Epithelial cell of prostate (primary cell): ENCODE data around the gene BBX.

ENCODE experiments used
- DNase-seq: peaks from one replicate; pipeline ENCODE4 v3.0.0-alpha.2; 2011; ENCODE audit warnings: low read depth, low spot score
- H3K27ac ChIP-seq: fragments of 450-650 bp; 2 replicates; pipeline ENCODE4 v1.5.1; 2017; ENCODE audit warnings: mild to moderate bottlenecking

Gene BBX

DNA sequence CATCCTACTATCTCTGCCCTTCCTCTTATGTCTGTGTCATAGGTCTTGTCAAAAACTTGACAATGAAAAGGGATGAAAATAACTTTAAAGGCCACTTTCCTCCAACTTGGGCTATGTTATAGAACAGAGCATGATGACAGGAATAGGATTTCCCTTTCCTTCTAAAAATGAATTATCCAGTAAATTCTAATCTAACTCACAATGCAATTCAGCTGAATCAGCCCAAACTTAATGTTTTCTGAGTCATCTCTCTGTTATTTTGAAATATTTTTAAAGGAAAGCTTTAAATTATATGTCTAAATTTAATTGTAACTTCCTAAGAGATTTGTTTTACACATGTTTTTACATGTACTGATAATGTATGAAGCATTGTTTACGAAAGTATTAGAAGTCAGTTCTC, 258.5 kb downstream of the BBX start:
- H3K27ac ChIP-seq, result no peak overlapping the region
- no peak for DNase-seq

DNA sequence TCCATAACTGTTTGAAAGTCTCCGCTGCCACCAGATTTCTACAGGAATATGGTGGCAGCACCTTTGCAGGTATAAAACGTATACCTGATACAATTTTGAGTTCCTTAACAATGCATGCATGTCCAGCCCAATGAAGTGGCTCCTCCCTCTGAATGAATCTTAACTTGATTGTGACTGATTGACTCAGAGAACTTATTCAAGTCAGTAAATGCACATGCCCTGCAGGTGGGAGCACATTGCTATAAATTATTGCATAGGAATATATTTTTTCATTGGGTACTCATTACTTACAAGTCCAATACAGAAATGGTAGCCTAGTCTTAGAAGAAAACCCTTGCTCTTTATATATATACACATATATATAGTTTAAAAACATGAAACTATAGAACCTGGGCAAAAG, 259.3 kb downstream of the BBX start:
- no peak overlapping the region for H3K27ac ChIP-seq
- DNase-seq, result no peak

DNA sequence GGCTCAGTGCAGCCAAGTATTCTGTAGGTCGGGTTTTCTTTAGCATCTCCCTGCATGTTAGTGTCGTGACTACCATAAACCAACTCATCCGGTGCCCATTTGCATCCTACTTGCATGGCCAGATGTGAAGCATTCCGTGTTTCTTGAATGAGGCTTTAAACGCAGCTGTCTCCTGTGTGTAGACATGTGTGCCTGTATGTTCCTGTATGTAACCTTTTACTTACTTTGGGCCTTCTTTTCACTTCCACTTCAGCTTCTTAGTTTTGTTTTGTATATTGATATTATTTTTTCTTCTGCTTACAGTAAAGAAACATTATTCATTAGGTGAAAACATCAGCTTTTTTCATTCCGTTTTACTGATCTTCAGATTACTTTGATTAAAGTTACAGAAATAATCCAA, 267.9 kb downstream of the BBX start:
- DNase-seq, result no peak

DNA sequence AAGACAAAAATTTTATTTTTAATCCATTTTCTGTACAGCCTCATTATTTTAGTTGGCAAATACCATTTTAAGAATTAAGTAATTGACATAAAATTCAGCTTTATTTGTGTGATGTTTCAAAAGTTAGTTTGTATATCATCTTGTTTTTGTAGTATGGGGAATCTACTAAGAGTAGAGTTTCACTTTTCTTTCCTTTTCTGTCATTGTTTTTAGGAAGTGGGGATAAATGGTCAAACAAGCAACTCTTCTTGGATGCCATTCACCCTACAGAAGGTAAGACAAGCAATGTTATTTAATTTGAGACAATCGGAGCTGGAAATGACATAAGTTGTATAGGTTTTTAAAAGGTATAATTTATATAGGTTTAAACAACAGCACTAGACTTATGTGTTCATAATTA, 268.3 kb downstream of the BBX start:
- no peak for DNase-seq
- H3K27ac ChIP-seq, result no peak overlapping the region

More for the DNA sequence above, 267.9 kb downstream of the BBX start:
- H3K27ac ChIP-seq, result no peak overlapping the region

DNA sequence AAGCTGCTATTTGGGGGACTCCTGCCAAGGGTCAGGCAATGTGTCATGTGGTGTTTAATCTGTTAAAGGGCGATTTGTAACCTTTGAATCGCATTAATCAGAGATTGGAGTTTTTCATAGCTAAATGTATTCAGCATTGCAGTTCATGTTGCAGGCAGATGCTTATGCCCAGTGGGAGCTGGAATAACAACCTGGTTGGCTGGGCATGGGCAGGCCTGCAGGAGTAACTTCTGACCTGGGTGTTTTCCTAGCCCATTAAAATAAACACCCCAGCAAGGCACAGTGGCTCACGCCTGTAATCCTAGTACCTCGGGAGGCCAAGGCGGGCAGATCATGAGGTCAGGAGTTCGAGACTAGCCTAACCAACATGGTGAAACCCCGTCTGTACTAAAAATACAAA, 268.7 kb downstream of the BBX start:
- no peak overlapping the region for H3K27ac ChIP-seq
- no peak for DNase-seq

DNA sequence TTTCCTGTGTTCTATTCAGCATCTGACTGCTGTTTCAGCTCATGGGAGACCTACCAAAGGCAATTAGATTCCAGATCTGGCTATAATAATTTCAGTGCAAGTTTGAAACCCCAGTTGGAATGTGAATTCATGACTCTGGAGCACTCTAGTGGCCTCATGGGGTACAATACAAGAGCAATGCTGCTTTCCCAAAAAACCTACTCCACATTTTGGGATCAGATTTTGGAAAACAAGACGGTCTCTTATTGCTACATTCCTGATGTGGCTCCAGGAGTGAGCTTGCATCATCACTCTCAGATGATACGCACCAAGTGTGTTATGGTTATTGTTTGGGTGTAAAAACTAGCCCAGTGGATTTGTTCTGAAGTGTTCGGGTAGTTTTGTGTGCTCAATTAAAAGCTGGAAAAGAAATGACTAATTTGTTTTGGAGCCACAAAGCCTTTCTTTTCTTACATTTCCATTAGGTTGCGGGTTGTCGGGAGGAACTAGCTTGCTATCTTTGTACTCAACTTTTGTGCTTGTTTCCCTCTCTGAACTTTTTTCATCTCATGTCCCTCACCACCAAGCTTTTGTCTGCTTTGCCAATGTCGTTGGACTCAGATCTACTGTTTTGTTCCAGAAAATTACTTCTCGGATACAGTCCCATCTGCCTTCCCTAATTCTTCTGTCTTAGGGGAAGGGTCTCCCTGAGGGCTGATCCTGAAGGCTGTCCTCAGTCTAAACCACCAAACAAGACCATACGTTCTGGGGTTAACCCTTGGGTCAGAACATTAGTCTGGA, 272.1 kb downstream of the BBX start:
- no peak overlapping the region for H3K27ac ChIP-seq
- DNase-seq, result no peak

DNA sequence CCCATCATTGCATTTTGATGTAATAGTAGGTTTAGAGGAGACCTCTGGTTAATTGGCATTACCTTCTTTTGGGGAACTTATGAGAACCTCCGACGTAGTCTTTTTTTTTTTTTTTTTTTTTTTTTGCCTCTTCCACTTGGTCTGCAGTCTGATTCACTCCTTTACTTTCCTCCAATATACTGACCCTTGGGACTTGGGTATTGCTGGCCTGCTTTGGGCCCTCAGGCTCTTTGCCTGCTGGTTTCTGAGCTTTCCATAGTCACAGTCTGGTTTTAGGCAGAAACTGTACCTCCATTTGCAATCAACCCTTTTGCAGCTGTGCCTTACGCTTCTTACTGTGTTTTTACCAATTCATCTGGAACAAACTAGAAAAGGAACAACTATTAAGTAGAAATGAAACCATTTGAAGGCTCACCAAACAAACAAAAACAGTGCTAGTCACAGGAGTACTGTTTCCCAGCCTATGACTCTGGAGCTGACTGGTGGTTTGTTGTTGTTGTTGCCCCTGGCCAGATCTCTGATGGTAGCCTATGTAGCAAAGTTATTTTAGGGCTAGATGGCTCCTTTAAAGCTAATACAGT, 272.8 kb downstream of the BBX start:
- DNase-seq, result no peak
- no peak overlapping the region for H3K27ac ChIP-seq

DNA sequence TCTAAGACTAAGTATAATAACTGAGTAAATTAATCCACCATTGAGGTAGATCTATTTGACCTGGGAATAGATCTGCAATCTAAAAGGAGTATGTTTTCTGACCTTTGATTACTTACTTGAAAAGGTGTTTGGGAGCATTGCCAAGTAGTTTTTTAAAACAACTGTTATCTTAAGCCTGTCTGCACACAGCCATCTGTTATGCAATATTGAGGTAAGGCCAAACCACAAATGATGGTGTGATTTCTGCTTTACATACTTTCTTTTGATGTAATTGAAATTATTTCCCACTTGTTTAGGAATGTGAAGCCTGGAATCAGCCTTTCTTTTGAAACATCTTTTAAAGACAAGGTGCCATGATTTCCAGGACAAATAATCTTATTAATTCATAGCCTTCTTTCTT, 274.0 kb downstream of the BBX start:
- H3K27ac ChIP-seq, result no peak overlapping the region
- peak; percentile 48 for DNase-seq

DNA sequence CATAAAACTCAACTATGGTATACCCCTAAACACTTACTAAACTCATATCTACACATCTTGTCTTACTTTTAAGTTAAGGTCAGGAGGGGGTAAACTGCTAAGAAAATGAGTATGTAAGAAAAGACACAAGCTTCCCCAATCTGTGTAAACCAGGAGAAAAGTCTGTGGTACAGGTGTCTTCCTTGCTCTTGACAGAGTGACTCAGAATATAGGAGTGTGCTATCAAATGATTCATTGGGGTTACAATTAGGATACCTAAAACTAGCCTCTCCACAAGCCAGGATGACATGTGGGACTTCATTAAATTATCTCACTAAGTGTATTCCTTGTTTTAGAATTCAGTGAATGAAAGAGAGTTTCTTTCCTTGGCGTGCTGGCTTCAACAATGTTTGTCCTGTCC, 274.8 kb downstream of the BBX start:
- H3K27ac ChIP-seq, result no peak overlapping the region
- no peak for DNase-seq

DNA sequence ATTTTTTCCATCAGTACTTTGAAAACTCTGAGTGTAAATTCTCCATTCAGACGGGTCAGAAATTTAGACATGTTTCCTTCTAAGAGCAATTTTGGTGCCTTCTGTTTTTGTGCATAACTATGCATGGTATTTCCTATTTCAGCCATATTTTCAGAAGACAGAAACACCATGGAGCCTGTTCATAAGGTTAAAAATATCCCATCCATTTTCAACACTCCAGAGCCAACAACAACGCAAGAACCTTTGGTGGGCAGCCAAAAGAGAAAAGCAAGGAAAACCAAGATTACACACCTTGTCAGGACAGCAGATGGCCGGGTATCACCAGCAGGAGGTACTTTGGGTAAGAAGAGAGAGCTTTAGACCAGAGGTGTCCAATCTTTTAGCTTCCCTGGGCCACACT, 275.6 kb downstream of the BBX start:
- no peak for DNase-seq
- H3K27ac ChIP-seq, result no peak overlapping the region

DNA sequence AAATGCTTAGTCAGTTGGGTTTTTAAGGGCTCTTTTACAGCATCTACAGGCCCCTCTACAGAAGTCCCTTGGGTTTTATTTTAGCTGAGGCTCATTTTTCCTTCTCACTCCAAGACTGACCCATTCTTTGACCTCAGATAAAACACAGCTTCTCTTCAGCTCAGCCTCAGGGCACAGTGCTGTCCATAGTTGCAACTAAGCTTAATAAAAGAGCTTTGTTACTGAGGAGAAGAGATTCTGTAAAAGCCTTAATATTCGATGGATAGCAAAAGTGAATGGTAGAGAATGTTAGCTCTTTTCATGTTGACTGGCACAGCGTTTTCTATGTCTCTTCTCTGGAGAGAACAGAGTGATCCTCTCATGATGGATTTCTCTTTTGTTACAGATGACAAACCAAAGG, 277.9 kb downstream of the BBX start:
- no peak overlapping the region for H3K27ac ChIP-seq
- DNase-seq, result no peak

DNA sequence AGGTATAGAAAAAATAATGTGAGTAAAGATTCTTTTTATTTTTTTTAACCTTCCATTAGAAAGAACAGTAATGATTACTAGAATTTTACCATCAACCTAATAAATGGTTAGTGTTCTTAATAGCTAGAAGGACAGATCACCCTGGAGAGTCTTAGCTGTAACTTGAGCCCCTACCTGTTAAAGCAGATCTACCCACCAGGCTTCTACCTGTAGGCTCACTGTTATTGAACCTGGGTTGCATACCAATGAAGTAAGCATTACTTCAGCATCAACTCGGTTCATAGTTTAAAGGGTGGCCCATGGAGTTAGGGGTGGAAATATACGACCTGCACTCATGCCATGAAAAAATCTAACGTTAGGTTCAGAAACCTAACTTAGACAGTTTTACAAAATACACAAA, 280.4 kb downstream of the BBX start:
- no peak overlapping the region for H3K27ac ChIP-seq
- DNase-seq, result no peak

DNA sequence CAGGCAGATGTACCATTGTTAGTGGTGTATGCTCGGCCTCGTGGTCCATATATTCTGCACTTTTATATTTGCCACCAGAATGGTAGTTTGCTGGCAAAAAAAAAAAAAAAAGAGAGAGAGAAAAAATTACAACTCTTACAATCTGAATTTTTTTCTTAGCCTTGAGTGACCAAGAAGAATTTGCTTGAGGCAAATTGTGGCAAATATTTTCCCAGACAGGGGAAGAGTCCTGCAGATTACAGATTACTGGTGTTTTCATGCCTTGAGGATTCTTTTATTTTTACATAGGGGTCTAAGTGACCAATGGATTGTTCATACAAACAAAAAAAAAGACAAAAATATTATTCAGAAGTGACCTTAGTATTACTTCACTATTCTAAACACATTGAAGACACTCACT, 283.3 kb downstream of the BBX start:
- H3K27ac ChIP-seq, result no peak overlapping the region
- no peak for DNase-seq

DNA sequence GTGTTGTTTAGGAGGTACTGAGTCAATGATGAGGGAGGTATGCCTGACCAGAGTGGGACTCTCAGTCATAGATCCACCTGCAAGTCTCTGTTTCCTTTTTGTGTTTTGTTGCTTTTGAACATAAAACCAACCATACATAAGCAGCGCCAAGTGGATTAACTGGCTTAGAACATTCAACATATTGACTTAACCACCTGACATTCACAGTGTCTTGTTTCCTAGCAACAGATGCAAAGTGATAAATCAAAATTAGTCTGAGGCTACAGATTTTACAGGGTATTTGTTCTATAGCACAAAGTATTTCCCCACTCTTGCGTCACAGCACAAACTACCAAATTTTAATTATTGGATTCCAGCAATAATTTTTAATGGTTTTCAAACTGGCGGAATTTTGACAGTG, 283.8 kb downstream of the BBX start:
- no peak overlapping the region for H3K27ac ChIP-seq
- DNase-seq, result no peak

DNA sequence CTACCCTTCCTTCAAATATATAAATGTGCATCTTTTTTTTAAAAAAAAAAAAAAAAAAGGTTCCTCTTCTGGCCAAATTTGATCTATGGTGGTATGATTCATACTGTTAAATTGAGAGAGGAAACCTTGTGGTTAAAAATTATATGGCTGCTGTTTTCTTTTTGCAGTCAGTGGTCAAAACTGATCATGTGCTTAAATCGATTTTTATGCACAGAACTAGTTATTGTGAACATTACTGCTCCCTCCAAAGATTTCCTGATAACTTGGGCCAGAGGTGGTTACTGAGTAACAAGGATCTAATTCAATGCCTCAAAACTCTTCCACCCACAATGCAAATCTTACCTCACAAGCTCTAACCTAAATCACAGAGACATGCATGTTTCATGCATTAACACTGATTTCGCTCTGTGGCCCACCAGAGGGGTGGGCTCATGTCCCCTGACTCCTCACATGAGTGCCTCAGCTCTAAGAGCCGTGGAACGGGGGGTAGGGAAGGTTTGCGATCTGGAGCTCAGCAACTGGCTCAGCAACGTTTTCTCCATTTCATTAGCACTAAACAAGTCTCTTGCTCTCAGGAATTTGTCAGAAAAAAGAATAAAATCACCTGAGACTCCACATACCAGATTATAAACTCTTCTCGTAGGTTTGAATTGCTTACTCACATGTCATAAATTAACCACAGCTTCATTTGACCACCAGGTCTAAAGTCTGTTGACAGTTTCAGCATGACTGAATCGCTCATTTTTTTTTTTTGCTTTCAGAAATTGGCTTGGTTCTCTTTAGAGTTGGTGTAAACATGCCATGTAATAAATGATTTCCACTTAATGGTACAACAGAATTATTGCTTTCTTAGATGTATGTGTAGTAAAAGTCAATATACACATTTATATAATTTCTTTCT, 287.7 kb downstream of the BBX start:
- H3K27ac ChIP-seq, result no peak overlapping the region
- no peak for DNase-seq

DNA sequence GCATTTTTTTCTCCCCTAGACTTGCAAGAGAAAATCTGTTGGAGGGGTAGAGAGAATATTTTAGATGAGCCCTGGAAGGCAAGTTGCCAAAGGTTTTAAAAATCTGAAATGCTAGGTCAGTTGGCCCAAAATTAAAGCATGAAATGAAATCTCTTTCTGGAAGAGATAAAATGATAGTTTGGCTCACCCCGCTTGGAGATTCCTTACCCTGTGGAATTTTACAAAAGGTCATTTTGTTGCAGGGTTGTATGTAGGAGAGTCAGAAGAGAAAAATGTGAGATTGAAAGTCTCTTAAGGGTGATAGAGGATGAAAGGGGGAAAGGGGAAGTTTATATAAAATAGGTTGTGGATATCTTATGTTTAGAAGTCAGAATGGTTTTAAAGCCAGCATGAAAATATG, 290.3 kb downstream of the BBX start:
- no peak overlapping the region for H3K27ac ChIP-seq
- DNase-seq, result no peak

DNA sequence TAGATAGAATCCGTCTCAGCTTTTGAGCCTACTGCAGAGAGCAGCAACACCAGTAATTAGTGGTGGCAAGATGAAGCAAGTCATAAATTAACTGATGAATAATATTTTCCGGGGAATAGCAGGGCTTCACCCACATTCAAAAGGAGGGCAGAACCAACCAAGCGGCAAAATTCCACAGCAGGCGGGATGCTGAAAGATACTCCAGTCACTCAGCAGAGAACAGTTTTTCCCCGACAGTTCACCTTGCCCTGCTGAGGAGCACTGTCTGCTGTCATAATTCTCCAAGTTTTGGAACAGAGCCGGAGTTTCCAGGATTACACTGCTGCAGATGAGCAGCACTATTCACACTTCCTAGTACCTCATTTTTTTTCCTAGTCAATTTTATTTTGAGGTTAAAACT, 293.3 kb downstream of the BBX start:
- no peak for DNase-seq
- no peak overlapping the region for H3K27ac ChIP-seq

DNA sequence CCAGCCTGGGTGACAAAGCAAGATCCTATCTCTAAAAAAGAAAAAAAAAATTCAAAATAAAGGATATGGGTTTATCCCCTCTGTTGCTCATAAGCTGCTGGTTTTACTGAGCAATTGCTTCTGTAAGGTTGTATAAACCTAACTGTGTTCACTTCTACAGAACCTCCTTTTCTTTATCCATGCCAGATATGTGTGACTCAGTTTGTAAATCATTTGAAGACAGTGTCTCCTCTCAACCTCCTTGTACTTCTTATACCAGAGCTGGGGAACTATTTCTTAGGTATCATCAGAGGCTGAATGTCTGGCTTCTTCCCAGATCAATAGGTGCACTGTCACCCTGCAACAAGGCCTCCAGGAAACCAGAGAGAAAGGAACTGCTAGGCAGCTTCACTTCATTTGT, 294.3 kb downstream of the BBX start:
- H3K27ac ChIP-seq, result no peak overlapping the region
- DNase-seq, result no peak

DNA sequence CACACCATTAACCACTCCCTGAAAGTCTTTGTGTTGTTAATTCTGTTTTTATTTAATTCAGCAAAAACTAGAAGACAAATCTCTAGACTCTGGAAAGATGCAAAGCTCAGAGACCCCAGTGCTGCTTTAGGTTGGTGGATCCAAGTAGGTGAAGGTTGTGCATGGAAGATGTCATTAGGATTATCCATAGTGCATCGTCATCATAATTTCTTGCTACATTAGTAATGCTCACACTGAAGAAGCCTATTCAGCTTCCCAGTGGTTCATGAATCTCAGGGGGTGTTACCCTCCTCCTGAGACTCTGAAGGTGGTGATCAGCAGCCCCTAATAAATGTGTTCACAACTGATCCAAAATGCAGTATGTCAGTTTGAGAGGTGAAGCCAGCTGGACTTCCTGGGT, 295.3 kb downstream of the BBX start:
- no peak for DNase-seq
- no peak overlapping the region for H3K27ac ChIP-seq

DNA sequence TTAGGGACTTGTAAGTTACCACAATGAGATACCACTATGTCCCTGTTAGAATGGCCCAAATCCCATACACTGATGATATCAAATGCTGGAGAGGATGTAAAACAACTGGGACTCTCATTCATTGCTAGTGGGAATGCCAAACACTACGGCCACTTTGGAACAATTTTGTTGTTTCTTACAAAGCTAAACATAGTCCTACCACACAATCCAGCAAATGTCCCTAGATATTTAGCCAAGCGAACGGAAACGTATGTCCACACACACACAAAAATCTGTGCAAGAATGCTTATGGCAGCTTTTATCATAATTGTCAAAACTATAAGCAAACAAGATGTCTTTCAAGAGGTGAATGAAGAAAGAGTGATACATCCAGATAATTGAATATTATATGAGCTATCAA, 296.9 kb downstream of the BBX start:
- DNase-seq, result no peak
- no peak overlapping the region for H3K27ac ChIP-seq

DNA sequence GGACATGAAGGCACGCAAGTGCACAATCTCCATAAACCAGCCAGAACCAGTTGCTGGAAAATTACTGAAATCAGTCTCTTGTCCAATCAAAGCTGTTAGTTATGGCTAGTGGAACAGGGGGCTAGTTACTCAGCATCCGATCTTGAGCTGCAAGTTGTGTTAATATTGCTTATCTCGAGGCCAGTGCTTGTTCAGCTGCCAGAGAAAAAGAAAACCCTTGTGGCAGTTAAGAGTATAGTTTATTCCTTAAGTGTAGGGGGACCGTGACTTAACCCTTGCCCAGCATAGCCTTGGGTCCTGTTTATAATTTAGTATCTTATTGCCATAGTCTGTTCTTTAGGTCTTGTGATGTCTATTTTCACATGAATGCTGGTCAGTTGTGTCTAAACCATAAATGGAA, 299.5 kb downstream of the BBX start:
- no peak for DNase-seq
- H3K27ac ChIP-seq, result no peak overlapping the region
